ENCODE measurements around the gene FAM43A.
A peak's percentile ranks its signal among the peaks of the same experiment; 100 is the strongest.

DNA sequence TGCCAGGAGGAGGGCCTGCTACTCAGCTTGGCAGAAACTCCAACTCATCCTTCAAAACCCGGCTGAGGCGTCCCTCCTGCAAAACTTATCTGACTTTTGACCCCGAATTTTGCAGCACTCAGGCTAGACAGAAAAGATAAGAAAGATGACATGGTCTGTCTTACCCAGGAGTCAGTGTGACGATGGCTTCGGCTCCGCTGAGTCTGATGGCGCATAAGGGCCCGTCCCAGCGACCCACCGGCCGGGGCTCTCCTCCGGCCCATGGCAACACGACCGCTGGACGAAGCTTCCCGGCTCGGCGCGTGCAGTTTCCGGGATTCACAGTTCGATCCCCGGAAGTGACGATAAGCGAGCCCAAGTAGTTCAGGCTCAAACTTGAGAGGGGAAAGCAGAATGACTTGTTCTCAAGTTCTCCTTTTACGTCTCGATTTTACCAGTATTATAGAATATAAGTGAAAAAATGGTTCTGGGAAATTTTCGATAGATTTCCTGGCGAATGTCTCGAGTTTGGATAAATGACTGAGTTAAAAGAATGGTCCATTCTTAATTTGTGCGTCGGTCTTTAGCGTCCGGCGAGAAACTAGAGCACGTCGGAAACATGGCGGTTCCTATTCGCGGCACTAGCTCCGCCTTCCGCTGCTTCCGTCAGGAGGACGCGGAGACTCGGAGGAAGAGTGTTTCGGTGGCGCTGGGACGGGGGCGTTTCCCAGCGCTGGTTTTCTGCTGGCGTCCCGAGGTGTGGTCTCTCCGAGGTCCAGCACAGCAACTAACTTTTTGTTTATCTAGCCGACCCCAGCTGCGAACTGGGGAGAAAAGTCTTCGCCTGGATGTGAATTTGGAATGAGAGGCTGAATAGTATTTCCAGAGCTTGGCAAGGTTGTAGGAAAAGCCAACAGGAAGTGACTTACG, 13.5 kb upstream of the FAM43A start, which contains the start of gene LSG1:
- TF ChIP-seq POLR2A (IDR thresholded peaks at IDR 0.05) (peak; percentile 49 to 64), CTCF (IDR thresholded peaks at IDR 0.05 in 4 of 5, conservative IDR thresholded peaks at IDR 0.05 in 1 of 5) (no peak)
